Mesenchymal stem cell (in vitro differentiated cells and primary cell): ENCODE results near the gene LINGO4.

ENCODE experiments used
- DNase-seq: peaks from one replicate; pipeline ENCODE4 v3.0.0-alpha.2; 2013
- H2AFZ ChIP-seq: one replicate; pipeline ENCODE4 v1.6.1; 2013; ENCODE audit warnings: low read depth, mild to moderate bottlenecking, control low read depth, inconsistent platforms, low read length, moderate library complexity
- H2AK5ac ChIP-seq: 2 replicates; pipeline ENCODE4 v1.6.1; 2013; ENCODE audit warnings: low read length, moderate library complexity, mild to moderate bottlenecking, inconsistent platforms; ENCODE audit not compliant: severe bottlenecking
- H2BK120ac ChIP-seq: one replicate; pipeline ENCODE4 v1.6.1; 2013; ENCODE audit warnings: low read depth, mild to moderate bottlenecking, inconsistent platforms, low read length, moderate library complexity
- H2BK12ac ChIP-seq, 2 experiments: one replicate each; pipeline ENCODE4 v1.6.1; 2013; ENCODE audit warnings: inconsistent platforms in 2 of 2, low read length in 2 of 2, mild to moderate bottlenecking in 2 of 2, moderate library complexity in 2 of 2, control low read depth in 1 of 2
- H2BK15ac ChIP-seq: one replicate; pipeline ENCODE4 v1.6.1; 2013; ENCODE audit warnings: mild to moderate bottlenecking, low read depth, inconsistent platforms; ENCODE audit not compliant: poor library complexity, severe bottlenecking
- H2BK5ac ChIP-seq: 2 replicates; pipeline ENCODE4 v1.6.1; 2013; ENCODE audit warnings: low read depth, mild to moderate bottlenecking, low read length, control low read depth, inconsistent platforms; ENCODE audit not compliant: poor library complexity, severe bottlenecking
- H3K14ac ChIP-seq, 2 experiments: one replicate each; pipeline ENCODE4 v1.6.1; 2013; ENCODE audit warnings: inconsistent platforms in 2 of 2, low read length in 2 of 2, control low read depth in 1 of 2, mild to moderate bottlenecking in 1 of 2, moderate library complexity in 1 of 2
- H3K18ac ChIP-seq, 2 experiments: one replicate each; pipeline ENCODE4 v1.6.1; 2013; ENCODE audit warnings: inconsistent platforms in 2 of 2, low read length in 2 of 2, control low read depth in 1 of 2, low read depth in 1 of 2, mild to moderate bottlenecking in 1 of 2
- H3K23ac ChIP-seq, 2 experiments: one replicate each; pipeline ENCODE4 v1.6.1; 2013; ENCODE audit warnings: inconsistent platforms in 2 of 2, low read length in 2 of 2, mild to moderate bottlenecking in 2 of 2, moderate library complexity in 2 of 2, control low read depth in 1 of 2
- H3K27ac ChIP-seq: 2 replicates; pipeline ENCODE4 v1.5.1; 2013; ENCODE audit warnings: mild to moderate bottlenecking, moderate library complexity, low read length, control low read depth, inconsistent platforms; ENCODE audit not compliant: poor library complexity, severe bottlenecking
- H3K27me3 ChIP-seq, 2 experiments: 2 replicates each; pipeline versions ENCODE4 v1.6.1 to v1.7.0; 2013; ENCODE audit warnings: low read length in 2 of 2, mild to moderate bottlenecking in 2 of 2, moderate library complexity in 2 of 2, control low read depth in 1 of 2, inconsistent platforms in 1 of 2; ENCODE audit not compliant: control insufficient read depth in 1 of 2, insufficient read depth in 1 of 2
- H3K36me3 ChIP-seq, 2 experiments: 2 replicates each; pipeline versions ENCODE4 v1.6.1 to v1.7.0; 2013; ENCODE audit warnings: low read length in 2 of 2, control low read depth in 1 of 2, inconsistent platforms in 1 of 2, low read depth in 1 of 2, mild to moderate bottlenecking in 1 of 2; ENCODE audit not compliant: insufficient read depth in 2 of 2, control insufficient read depth in 1 of 2
- H3K4ac ChIP-seq, 2 experiments: one replicate each; pipeline ENCODE4 v1.6.1; 2013; ENCODE audit warnings: inconsistent platforms in 2 of 2, low read length in 2 of 2, mild to moderate bottlenecking in 2 of 2, moderate library complexity in 2 of 2, control low read depth in 1 of 2, low read depth in 1 of 2
- H3K4me1 ChIP-seq: 2 replicates; pipeline ENCODE4 v1.6.1; 2013; ENCODE audit warnings: low read depth, low read length, control low read depth; ENCODE audit not compliant: control insufficient read depth, insufficient read depth
- H3K4me2 ChIP-seq: 2 replicates; pipeline ENCODE4 v1.6.1; 2013; ENCODE audit warnings: low read length, mild to moderate bottlenecking, inconsistent platforms; ENCODE audit not compliant: poor library complexity, severe bottlenecking
- H3K4me3 ChIP-seq, 2 experiments: 2 replicates each; pipeline versions ENCODE4 v1.5.1 to v1.7.0; 2013; ENCODE audit warnings: low read length in 2 of 2, mild to moderate bottlenecking in 2 of 2, control low read depth in 1 of 2, low read depth in 1 of 2; ENCODE audit not compliant: insufficient read depth in 1 of 2
- H3K79me1 ChIP-seq: replicated peaks from 2 replicates; pipeline ENCODE4 v1.6.1; 2013; ENCODE audit warnings: mild to moderate bottlenecking, control low read depth, low read length, inconsistent platforms; ENCODE audit not compliant: poor library complexity, severe bottlenecking
- H3K9ac ChIP-seq: 2 replicates; pipeline ENCODE4 v1.7.0; 2013; ENCODE audit warnings: mild to moderate bottlenecking, low read length, moderate library complexity
- H3K9me3 ChIP-seq: 2 replicates; pipeline ENCODE4 v1.7.0; 2013; ENCODE audit warnings: mild to moderate bottlenecking, low read length; ENCODE audit not compliant: control insufficient read depth
- H4K8ac ChIP-seq: one replicate; pipeline ENCODE4 v1.6.1; 2013; ENCODE audit warnings: inconsistent platforms, mild to moderate bottlenecking, low read length, moderate library complexity
- H4K91ac ChIP-seq: one replicate; pipeline ENCODE4 v1.6.1; 2013; ENCODE audit warnings: mild to moderate bottlenecking, low read length, inconsistent platforms
- WGBS: methylation state at CpG from one replicate; pipeline ENCODE4 v1.1.7; 2013; ENCODE audit warnings: mixed read lengths; 5-methylcytosine and 5-hydroxymethylcytosine counted together

Gene LINGO4

GRCh38 chr1:151834239-151834638 is 29.0 kb upstream of the LINGO4 start:
- no peak overlapping the region for H3K14ac ChIP-seq
- H3K36me3 ChIP-seq, result no peaks in the 10 kb centered on the region
- H3K4me1 ChIP-seq, result peaks cover 19% of the 10 kb centered on the region
- WGBS, result no CpG with 5 or more reads among the region's 3 CpGs
- H2AFZ ChIP-seq, result no peak overlapping the region
- H3K4me2 ChIP-seq, result no peak overlapping the region
- no peak overlapping the region for H3K4ac ChIP-seq
- no peak overlapping the region for H3K4me3 ChIP-seq
- H3K27ac ChIP-seq, result no peak overlapping the region
- no peak overlapping the region for H3K18ac ChIP-seq
- H2BK12ac ChIP-seq, result peak overlapping the region in 1 of 2 experiments; percentile 15
- H2AK5ac ChIP-seq, result no peak overlapping the region
- H4K8ac ChIP-seq, result no peak overlapping the region
- no peak overlapping the region for H3K23ac ChIP-seq
- H3K9me3 ChIP-seq, result no peaks in the 10 kb centered on the region
- no peak overlapping the region for H2BK120ac ChIP-seq
- H4K91ac ChIP-seq, result no peak overlapping the region
- no peak overlapping the region for H2BK15ac ChIP-seq
- H2BK5ac ChIP-seq, result no peak overlapping the region
- DNase-seq, result no peak
- H3K27me3 ChIP-seq, result peaks cover 34 to 66% of the 10 kb centered on the region in 2 experiments
- no peak overlapping the region for H3K9ac ChIP-seq
- no peaks in the 10 kb centered on the region for H3K79me1 ChIP-seq

- peak overlapping the region in 1 of 2 experiments; percentile 13 for H3K4ac ChIP-seq
Measured at GRCh38 chr1:151833172-151833900, 28.1 kb upstream of the LINGO4 start.

GRCh38 chr1:151832318-151832980 is 27.2 kb upstream of the LINGO4 start:
- no peak overlapping the region for H2BK120ac ChIP-seq

More at GRCh38 chr1:151833172-151833900, 28.1 kb upstream of the LINGO4 start:
- no peak overlapping the region for H4K91ac ChIP-seq
- no peak overlapping the region for H2BK12ac ChIP-seq
- no peak for DNase-seq
- H3K4me1 ChIP-seq, result peaks cover 14% of the 10 kb centered on the region
- no peak overlapping the region for H2BK15ac ChIP-seq
- no peak overlapping the region for H2AK5ac ChIP-seq
- no peak overlapping the region for H3K27ac ChIP-seq
- H3K79me1 ChIP-seq, result no peaks in the 10 kb centered on the region
- H2BK120ac ChIP-seq, result no peak overlapping the region
- peaks cover 28 to 65% of the 10 kb centered on the region in 2 experiments for H3K27me3 ChIP-seq
- H3K18ac ChIP-seq, result no peak overlapping the region
- H2AFZ ChIP-seq, result no peak overlapping the region
- H3K14ac ChIP-seq, result no peak overlapping the region
- no peak overlapping the region for H3K4me2 ChIP-seq
- no peak overlapping the region for H3K9ac ChIP-seq
- no peak overlapping the region for H3K4me3 ChIP-seq
- H4K8ac ChIP-seq, result no peak overlapping the region
- WGBS, result 81% methylated on average over 8 of the region's 8 CpGs
- H2BK5ac ChIP-seq, result no peak overlapping the region
- no peaks in the 10 kb centered on the region for H3K9me3 ChIP-seq
- no peaks in the 10 kb centered on the region for H3K36me3 ChIP-seq
- H3K23ac ChIP-seq, result no peak overlapping the region

GRCh38 chr1:151831605-151832004 is 26.4 kb upstream of the LINGO4 start, which contains the start of gene RORC:
Gene RORC, minus strand, starts transcription at chr1:151831802. Its CDS starts 38 bp downstream, at chr1:151831764.
- H3K14ac ChIP-seq, result peak within 1 kb of the TSS in 1 of 2 experiments; percentile 85
- no peaks in the 10 kb centered on the region for H3K79me1 ChIP-seq
- no peak within 1 kb of the TSS for H2BK5ac ChIP-seq
- no peak within 1 kb of the TSS for H3K4me2 ChIP-seq
- no peak within 1 kb of the TSS for H4K91ac ChIP-seq
- no peak within 1 kb of the TSS for H2BK15ac ChIP-seq
- no peak within 1 kb of the TSS for H3K4me3 ChIP-seq
- H3K9ac ChIP-seq, result no peak within 1 kb of the TSS
- no peak within 1 kb of the TSS for H3K18ac ChIP-seq
- H2BK12ac ChIP-seq, result no peak within 1 kb of the TSS
- H2AK5ac ChIP-seq, result no peak within 1 kb of the TSS
- H3K27ac ChIP-seq, result no peak within 1 kb of the TSS
- H3K4ac ChIP-seq, result no peak within 1 kb of the TSS
- no peak within 1 kb of the TSS for H2AFZ ChIP-seq
- H3K27me3 ChIP-seq, result peaks cover 28 to 57% of the 10 kb centered on the region in 2 experiments
- no peak within 1 kb of the TSS for H2BK120ac ChIP-seq
- H3K4me1 ChIP-seq, result peaks cover 8% of the 10 kb centered on the region
- peak within 1 kb of the TSS in 1 of 2 experiments; percentile 2 for H3K23ac ChIP-seq
- 75% methylated on average over 4 of the region's 5 CpGs for WGBS
- no peaks in the 10 kb centered on the region for H3K36me3 ChIP-seq
- no peaks in the 10 kb centered on the region for H3K9me3 ChIP-seq
- DNase-seq, result no peak
- no peak within 1 kb of the TSS for H4K8ac ChIP-seq

More at GRCh38 chr1:151832318-151832980, 27.2 kb upstream of the LINGO4 start:
- H4K91ac ChIP-seq, result no peak overlapping the region
- H3K4me2 ChIP-seq, result no peak overlapping the region
- peak overlapping the region in 1 of 2 experiments; percentile 2 for H3K23ac ChIP-seq
- H3K14ac ChIP-seq, result peak overlapping the region in 1 of 2 experiments; percentile 85
- peaks cover 8% of the 10 kb centered on the region for H3K4me1 ChIP-seq
- H2AFZ ChIP-seq, result no peak overlapping the region
- H3K27ac ChIP-seq, result no peak overlapping the region
- no peak overlapping the region for H2BK15ac ChIP-seq
- H3K9ac ChIP-seq, result no peak overlapping the region
- H3K27me3 ChIP-seq, result peaks cover 29 to 65% of the 10 kb centered on the region in 2 experiments
- H2AK5ac ChIP-seq, result no peak overlapping the region
- no peak for DNase-seq
- no peak overlapping the region for H3K4ac ChIP-seq
- H2BK5ac ChIP-seq, result no peak overlapping the region
- no peak overlapping the region for H3K4me3 ChIP-seq
- no peaks in the 10 kb centered on the region for H3K36me3 ChIP-seq
- no peak overlapping the region for H2BK12ac ChIP-seq
- WGBS, result 60% methylated on average over 10 of the region's 10 CpGs
- no peak overlapping the region for H4K8ac ChIP-seq
- no peaks in the 10 kb centered on the region for H3K9me3 ChIP-seq
- no peaks in the 10 kb centered on the region for H3K79me1 ChIP-seq
- no peak overlapping the region for H3K18ac ChIP-seq
